A549 (cell line): ENCODE measurements around the gene ARHGEF10L. TPM values are rescaled to one million over a fixed set of nuclear protein-coding genes. Genes with fewer than 3 reads are reported as not detected.
A peak's percentile ranks its signal among the peaks of the same experiment; 100 is the strongest.

Experiments used
- ATAC-seq, 2 experiments: fragments of 200-7000 bp in 1 of 2; fragments of >200 bp in 1 of 2; cut with Nextera tagmentation in 1 of 2; cut with Tn5 transposase in 1 of 2; 3 replicates each; pipeline versions ENCODE4 v1.8.0 to v1.9.1; 2018 to 2020; ENCODE audit warnings: mild to moderate bottlenecking in 1 of 2, moderate library complexity in 1 of 2
- CTCF ChIA-PET: fragments of 300-600 bp; sonication (Branson Sonifier 250); formaldehyde crosslinking; extraction: SDS; loops from one replicate; lab custom pipeline; 2021; ENCODE audit warnings: antibody characterized with exemption, inconsistent platforms; lab: Yijun Ruan, JAX
- POLR2A ChIA-PET: fragments of 350-600 bp; formaldehyde crosslinking; extraction: SDS; loops from one replicate; lab custom pipeline; 2021; ENCODE audit warnings: antibody characterized with exemption, inconsistent platforms; lab: Yijun Ruan, JAX
- DNase-seq, 2 experiments: peaks; one replicate each; pipeline versions ENCODE4 v3.0.0 to v3.0.0-alpha.2; 2011 to 2016; ENCODE audit warnings: low read depth in 1 of 2, low spot score in 1 of 2
- FAIRE-seq: peaks from 2 replicates; lab custom pipeline; 2011; peaks lifted over from hg19 to GRCh38; lab: Jason Lieb, UNC
- H3K27ac ChIP-seq, 2 experiments: fragments of >200 bp; sonication (Bioruptor Twin); formaldehyde crosslinking; 3 replicates each; pipeline ENCODE4 v1.5.1; 2016 to 2017
- H3K4me1 ChIP-seq: fragments of >200 bp; sonication (Bioruptor Twin); formaldehyde crosslinking; 3 replicates; pipeline ENCODE4 v1.6.1; 2016
- H3K4me2 ChIP-seq: fragments of >200 bp; sonication (Bioruptor Twin); formaldehyde crosslinking; 3 replicates; pipeline ENCODE4 v1.6.1; 2016
- H3K4me3 ChIP-seq: fragments of >200 bp; sonication (Bioruptor Twin); formaldehyde crosslinking; 3 replicates; pipeline ENCODE4 v1.5.1; 2016
- H3K9me3 ChIP-seq: fragments of >200 bp; sonication (Bioruptor Twin); formaldehyde crosslinking; 3 replicates; pipeline ENCODE4 v1.6.1; 2016
- BHLHE40 ChIP-seq: IDR thresholded peaks from 2 replicates; pipeline ENCODE4 v1.6.1; 2012; ENCODE audit warnings: low read depth, low read length, inconsistent platforms
- E2F6 ChIP-seq: IDR thresholded peaks from 2 replicates; pipeline ENCODE4 v1.6.1; 2012; ENCODE audit warnings: low read depth, borderline replicate concordance
- FOSL2 ChIP-seq, 2 experiments: fragments of 450-650 bp in 1 of 2; fragments of >200 bp in 1 of 2; sonication (Bioruptor Twin) in 1 of 2; formaldehyde crosslinking; IDR thresholded peaks; 2 replicates each; pipeline versions ENCODE4 v1.5.0 to v1.6.1; 2016 to 2020; ENCODE audit warnings: mild to moderate bottlenecking in 1 of 2, moderate library complexity in 1 of 2
- GATA3 ChIP-seq: IDR thresholded peaks from 2 replicates; pipeline ENCODE4 v1.6.1; 2012; ENCODE audit warnings: borderline replicate concordance
- HDAC2 ChIP-seq: fragments of 200-600 bp; sonication (generic); IDR thresholded peaks from 2 replicates; pipeline ENCODE4 v1.6.1; 2016
- HOXB5 ChIP-seq: fragments of 250-450 bp; sonication (Bioruptor Pico); IDR thresholded peaks from 2 replicates; pipeline ENCODE4 v1.5.0; 2020; ENCODE audit warnings: mild to moderate bottlenecking, moderate library complexity
- KDM1A ChIP-seq: fragments of 200-600 bp; sonication (generic); IDR thresholded peaks from 2 replicates; pipeline ENCODE4 v1.6.1; 2016; ENCODE audit warnings: low read depth, mild to moderate bottlenecking
- MYC ChIP-seq: IDR thresholded peaks from 2 replicates; pipeline ENCODE4 v1.6.1; 2012; ENCODE audit warnings: mild to moderate bottlenecking, inconsistent platforms, low read length, improper control_type of control experiment, borderline replicate concordance
- NPAS2 ChIP-seq: fragments of 250-450 bp; sonication (Bioruptor Pico); IDR thresholded peaks from 2 replicates; pipeline ENCODE4 v1.8.0; 2022; ENCODE audit warnings: mild to moderate bottlenecking, moderate library complexity, borderline replicate concordance
- POLR2A ChIP-seq: IDR thresholded peaks from 2 replicates; pipeline ENCODE4 v1.6.1; 2012; ENCODE audit warnings: mild to moderate bottlenecking, low read length
- WGBS: methylation state at CpG from one replicate; pipeline ENCODE4 v1.1.6; 2017; ENCODE audit errors: missing lambda C conversion rate; 5-methylcytosine and 5-hydroxymethylcytosine counted together
- polyA plus RNA-seq, 4 experiments: library from polyadenylated mRNA; depleted of rRNA in 3 of 4; stranded (reverse); fragments of >200 nt; fragmentation: RNase III in 1 of 4; extraction: RNeasy Plus Mini Kit Qiagen cat#74134 plus additional on column Dnase treatment in 1 of 4; gene quantifications; 2 replicates in 3 of 4; 3 replicates in 1 of 4; pipeline ENCODE4 v1.2.3, GENCODE V29; 2011 to 2017
- TF ChIP-seq, protein P1 (sequence below): fragments of 250-450 bp; sonication (Bioruptor Pico); IDR thresholded peaks from 2 replicates; pipeline ENCODE4 v1.5.0; 2021; ENCODE audit warnings: mild to moderate bottlenecking, moderate library complexity, borderline replicate concordance
- TF ChIP-seq, protein P2 (sequence below): fragments of 450-650 bp; IDR thresholded peaks from 2 replicates; pipeline ENCODE4 v1.6.1; 2014; ENCODE audit warnings: antibody characterized with exemption
- TF ChIP-seq, protein P3 (sequence below): fragments of >200 bp; sonication (Bioruptor Twin); formaldehyde crosslinking; IDR thresholded peaks from 2 replicates; pipeline ENCODE4 v1.6.1; 2016
- TF ChIP-seq, protein P4 (sequence below): fragments of >200 bp; sonication (Bioruptor Twin); formaldehyde crosslinking; IDR thresholded peaks from 3 replicates; pipeline ENCODE4 v1.5.1; 2016

The ARHGEF10L gene
- polyA plus RNA-seq, 2 of the 4 experiments (the other 2 are of a cell fraction), result 3.5 to 5.2 TPM

- TF ChIP-seq, protein P1, sequence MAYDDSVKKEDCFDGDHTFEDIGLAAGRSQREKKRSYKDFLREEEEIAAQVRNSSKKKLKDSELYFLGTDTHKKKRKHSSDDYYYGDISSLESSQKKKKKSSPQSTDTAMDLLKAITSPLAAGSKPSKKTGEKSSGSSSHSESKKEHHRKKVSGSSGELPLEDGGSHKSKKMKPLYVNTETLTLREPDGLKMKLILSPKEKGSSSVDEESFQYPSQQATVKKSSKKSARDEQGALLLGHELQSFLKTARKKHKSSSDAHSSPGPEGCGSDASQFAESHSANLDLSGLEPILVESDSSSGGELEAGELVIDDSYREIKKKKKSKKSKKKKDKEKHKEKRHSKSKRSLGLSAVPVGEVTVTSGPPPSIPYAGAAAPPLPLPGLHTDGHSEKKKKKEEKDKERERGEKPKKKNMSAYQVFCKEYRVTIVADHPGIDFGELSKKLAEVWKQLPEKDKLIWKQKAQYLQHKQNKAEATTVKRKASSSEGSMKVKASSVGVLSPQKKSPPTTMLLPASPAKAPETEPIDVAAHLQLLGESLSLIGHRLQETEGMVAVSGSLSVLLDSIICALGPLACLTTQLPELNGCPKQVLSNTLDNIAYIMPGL (CRISPR knock-in tag), result no peak
- TF ChIP-seq HDAC2, result no peak
These were observed 11.5 kb downstream of the ARHGEF10L start (continued) for GRCh38 chr1:17550729-17551584.

DNA sequence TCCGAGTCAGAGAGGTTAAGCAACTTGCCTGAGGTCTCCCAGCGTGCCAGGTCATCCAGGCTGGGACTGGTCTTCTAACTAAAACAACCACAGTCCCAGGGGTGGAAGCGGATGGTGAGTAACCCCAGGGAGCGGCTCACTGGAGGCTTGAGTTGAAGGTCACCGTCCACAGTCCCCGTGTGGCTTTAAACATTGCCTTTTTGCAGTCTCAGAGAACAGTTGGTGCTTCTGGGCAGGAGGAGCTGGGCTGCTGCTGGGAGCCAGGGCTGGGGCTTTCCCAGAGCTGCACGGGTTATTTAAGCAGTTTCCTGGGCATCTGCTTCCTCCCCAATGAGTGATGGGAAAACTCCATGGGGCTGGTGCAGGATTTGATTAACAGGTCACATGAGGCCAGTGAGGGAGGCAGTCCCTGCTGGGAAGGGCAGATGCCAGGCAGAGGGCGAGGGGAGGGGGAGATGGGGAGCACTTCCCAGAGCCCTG is 12.3 kb downstream of the ARHGEF10L start:
- peak overlapping the region; percentile 34 for H3K4me2 ChIP-seq
- H3K4me3 ChIP-seq, result no peak overlapping the region
- peak; percentile 48; a peak in 5 of 6 replicates for ATAC-seq
- TF ChIP-seq, protein P2, sequence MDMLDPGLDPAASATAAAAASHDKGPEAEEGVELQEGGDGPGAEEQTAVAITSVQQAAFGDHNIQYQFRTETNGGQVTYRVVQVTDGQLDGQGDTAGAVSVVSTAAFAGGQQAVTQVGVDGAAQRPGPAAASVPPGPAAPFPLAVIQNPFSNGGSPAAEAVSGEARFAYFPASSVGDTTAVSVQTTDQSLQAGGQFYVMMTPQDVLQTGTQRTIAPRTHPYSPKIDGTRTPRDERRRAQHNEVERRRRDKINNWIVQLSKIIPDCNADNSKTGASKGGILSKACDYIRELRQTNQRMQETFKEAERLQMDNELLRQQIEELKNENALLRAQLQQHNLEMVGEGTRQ, result 0 out of 2 replicates have a peak, but pooled peaks have one; percentile 9
- TF ChIP-seq MYC, result no peak
- H3K4me1 ChIP-seq, result peaks cover 34% of the 10 kb centered on the region
- 45% methylated on average over 6 of the region's 8 CpGs for WGBS
- peak overlapping the region in 1 of 2 experiments; percentile 60; a peak in 3 of 6 replicates for H3K27ac ChIP-seq
- FAIRE-seq, result no peak
- no peaks in the 10 kb centered on the region for H3K9me3 ChIP-seq
- ChIA-PET CTCF (interaction anchor here (1.2 to 2.4 kb wide), 3 partner anchors 38 to 55 kb away, joined by 4 to 7 read pairs (median 6); no protein-coding TSS in a partner anchor), POLR2A (interaction anchor here (1.0 kb wide), 1 partner anchor 113 kb away, joined by 3 read pairs; the partner anchor contains the start of gene RCC2)
- no peak for DNase-seq

DNA sequence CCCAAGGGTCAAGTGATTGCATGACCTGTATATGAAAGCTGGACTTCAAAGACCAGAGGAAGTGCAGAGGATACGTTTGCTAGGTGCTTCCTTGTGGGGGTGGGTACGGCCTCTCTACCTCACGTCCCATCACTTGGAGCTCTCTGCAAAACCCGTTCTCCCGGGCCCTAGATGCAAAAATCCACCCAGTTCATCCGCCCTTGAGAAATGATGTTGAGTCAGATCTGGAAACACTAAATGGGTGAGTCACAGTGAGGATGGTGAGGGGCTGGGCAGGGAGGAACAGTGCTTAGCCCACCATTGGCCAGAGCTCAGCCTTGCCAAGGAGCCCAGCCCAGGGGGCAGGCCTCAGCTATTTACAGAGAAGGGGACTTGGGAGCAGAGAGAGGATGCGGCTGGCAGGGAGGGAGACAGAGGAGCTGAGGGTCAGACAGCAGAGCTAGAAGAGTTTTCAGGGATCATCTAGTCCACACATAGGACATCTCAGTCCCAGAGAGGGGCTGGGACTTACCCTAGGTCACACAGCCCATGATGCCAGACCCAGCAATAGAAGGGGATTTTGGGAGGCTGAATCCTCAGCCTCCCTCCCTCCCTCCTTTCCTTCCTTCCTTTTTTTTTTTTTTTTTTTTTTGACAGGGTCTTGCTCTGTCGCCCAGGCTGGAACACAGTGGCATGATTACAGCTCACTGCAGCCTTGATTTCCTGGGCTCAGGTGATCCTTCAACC is 14.6 kb downstream of the ARHGEF10L start:
- H3K4me2 ChIP-seq, result peak overlapping the region; percentile 49
- DNase-seq (peak in 1 of 2 experiments; percentile 45), FAIRE-seq (no peak), ATAC-seq (peak; percentile 49 to 81; a peak in 5 of 6 replicates)
- no peak overlapping the region for H3K4me3 ChIP-seq
- WGBS, result 34% methylated on average over 4 of the region's 8 CpGs
- peaks cover 41% of the 10 kb centered on the region for H3K4me1 ChIP-seq
- POLR2A ChIA-PET, result interaction anchor here (0.6 to 1.2 kb wide), 3 partner anchors 9 to 53 kb away, joined by 3 to 4 read pairs (median 4); partner anchors contain the start of gene ARHGEF10L
- CTCF ChIA-PET, result interaction anchor here (0.6 to 2.8 kb wide), 3 partner anchors 15 to 52 kb away, joined by 3 to 13 read pairs (median 10); no protein-coding TSS in a partner anchor
- peak overlapping the region; percentile 14 to 73; a peak in 4 of 6 replicates for H3K27ac ChIP-seq
- no peak for TF ChIP-seq FOSL2 (IDR thresholded peaks at IDR 0.05)
- peak; percentile 69 for TF ChIP-seq FOSL2 (CRISPR knock-in tag; IDR thresholded peaks at IDR 0.05)
- no peak for TF ChIP-seq HOXB5 (CRISPR knock-in tag)
- no peaks in the 10 kb centered on the region for H3K9me3 ChIP-seq

DNA sequence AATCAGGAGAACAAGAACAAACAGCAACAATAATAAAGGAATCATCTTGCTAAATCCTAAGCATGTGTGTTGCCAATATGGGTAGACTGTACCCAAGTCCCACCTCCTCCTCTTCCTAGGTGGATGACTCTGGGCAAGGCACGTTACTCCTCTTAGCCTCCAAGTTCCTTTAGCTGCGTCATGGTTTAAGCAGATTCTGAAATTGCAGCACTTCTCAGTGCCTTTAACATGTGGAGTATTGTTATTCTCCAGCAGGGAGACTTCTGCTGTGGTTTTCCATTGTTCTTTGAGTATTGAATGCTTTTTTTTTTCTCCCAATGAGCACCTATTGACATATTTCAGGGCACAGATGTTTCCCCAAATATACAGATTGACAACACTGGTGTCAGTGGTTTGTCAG is 15.5 kb downstream of the ARHGEF10L start:
- no peak for ATAC-seq
- Histone ChIP-seq H3K4me3 (no peak overlapping the region), H3K9me3 (no peaks in the 10 kb centered on the region), H3K4me2 (no peak overlapping the region), H3K4me1 (peaks cover 50% of the 10 kb centered on the region), H3K27ac (no peak overlapping the region; a peak in 1 of 6 replicates)
- 91% methylated on average over 2 of the region's 2 CpGs for WGBS
- CTCF ChIA-PET, result interaction anchor here (0.6 to 2.8 kb wide), 2 partner anchors 14 to 51 kb away, joined by 3 to 13 read pairs; no protein-coding TSS in a partner anchor
- FAIRE-seq, result no peak
- POLR2A ChIA-PET, result interaction anchor here (1.2 kb wide), 1 partner anchor 10 kb away, joined by 4 read pairs; no protein-coding TSS in a partner anchor
- DNase-seq, result no peak
- TF ChIP-seq, protein P1 (CRISPR knock-in tag), result no peak
- TF ChIP-seq KDM1A, result no peak
- no peak for TF ChIP-seq POLR2A
- TF ChIP-seq NPAS2, result no peak
- TF ChIP-seq, protein P3, sequence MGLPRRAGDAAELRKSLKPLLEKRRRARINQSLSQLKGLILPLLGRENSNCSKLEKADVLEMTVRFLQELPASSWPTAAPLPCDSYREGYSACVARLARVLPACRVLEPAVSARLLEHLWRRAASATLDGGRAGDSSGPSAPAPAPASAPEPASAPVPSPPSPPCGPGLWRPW, result no peak
- no peak for TF ChIP-seq BHLHE40
- TF ChIP-seq E2F6, result no peak
- TF ChIP-seq, protein P4, sequence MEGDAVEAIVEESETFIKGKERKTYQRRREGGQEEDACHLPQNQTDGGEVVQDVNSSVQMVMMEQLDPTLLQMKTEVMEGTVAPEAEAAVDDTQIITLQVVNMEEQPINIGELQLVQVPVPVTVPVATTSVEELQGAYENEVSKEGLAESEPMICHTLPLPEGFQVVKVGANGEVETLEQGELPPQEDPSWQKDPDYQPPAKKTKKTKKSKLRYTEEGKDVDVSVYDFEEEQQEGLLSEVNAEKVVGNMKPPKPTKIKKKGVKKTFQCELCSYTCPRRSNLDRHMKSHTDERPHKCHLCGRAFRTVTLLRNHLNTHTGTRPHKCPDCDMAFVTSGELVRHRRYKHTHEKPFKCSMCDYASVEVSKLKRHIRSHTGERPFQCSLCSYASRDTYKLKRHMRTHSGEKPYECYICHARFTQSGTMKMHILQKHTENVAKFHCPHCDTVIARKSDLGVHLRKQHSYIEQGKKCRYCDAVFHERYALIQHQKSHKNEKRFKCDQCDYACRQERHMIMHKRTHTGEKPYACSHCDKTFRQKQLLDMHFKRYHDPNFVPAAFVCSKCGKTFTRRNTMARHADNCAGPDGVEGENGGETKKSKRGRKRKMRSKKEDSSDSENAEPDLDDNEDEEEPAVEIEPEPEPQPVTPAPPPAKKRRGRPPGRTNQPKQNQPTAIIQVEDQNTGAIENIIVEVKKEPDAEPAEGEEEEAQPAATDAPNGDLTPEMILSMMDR, result no peak
- no peak for TF ChIP-seq GATA3
